ENCODE measurements around the gene LEMD2. TPM values are rescaled to one million over a fixed set of nuclear protein-coding genes. Genes with fewer than 3 reads are reported as not detected.

LEMD2 gene
- total RNA-seq, 6 experiments from 2014 or later = 17.8 to 28.0 (median 21.8) TPM

DNA sequence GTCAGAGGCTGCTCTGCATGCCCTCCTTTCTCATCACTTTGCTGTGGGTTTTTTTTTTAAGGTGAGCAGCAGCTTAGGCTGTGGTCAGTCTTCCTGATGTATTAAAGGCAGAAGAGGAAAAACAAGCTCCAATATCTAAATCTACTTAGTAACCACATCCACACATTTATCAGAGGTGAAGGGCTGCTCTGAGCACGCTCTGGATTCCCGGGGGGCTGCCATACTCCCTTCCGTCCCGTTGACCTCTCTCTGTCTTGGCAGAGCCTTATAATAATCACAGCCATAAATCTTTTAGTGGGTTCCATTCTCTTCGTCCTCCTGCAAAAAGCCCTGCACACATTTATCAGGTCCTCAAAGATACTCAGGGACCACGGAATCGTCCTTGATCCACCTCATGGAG is 2.7 kb upstream of the LEMD2 start:
- Histone ChIP-seq H3K9me3 (no peaks in the 10 kb centered on the region), H3K27ac (no peak overlapping the region), H3K4me1 (peaks cover 0 to 16% (median 2%) of the 10 kb centered on the region in 4 donors), H3K4me3 (no peak overlapping the region), H3K27me3 (no peaks in the 10 kb centered on the region), H3K36me3 (no peaks in the 10 kb centered on the region)
- 69% methylated on average over 7 of the region's 7 CpGs for WGBS (ENCODE audit: insufficient coverage, low coverage, low lambda C conversion rate, missing lambda C conversion rate)
- ATAC-seq (no peak), DNase-seq (no peak)
- intact Hi-C loops (cut with DNase I) = no loop called here
- TF ChIP-seq POLR2A (IDR thresholded peaks at IDR 0.05) = no peak

DNA sequence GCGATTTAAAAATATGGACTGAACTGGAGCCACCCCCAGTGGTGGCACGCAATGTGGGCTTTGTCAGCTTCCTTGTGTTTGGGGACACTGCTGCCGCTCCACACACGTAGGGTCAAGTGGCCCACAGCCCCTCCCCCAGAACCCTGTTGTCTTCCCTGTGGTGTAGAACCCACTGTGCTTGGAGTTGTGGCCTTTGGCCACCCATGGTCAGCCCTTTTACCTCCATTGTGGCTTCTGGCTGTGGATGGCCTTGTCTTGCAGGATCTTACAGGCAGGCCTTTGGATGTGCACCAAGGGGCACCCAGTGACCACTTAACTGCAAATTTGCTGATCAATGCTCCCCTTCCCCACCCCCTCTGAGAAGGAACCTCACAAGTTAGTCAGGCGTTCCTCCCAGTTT is 2.0 kb upstream of the LEMD2 start:
- H3K27ac ChIP-seq = no peak overlapping the region
- no peak for ATAC-seq
- H3K9me3 ChIP-seq = no peaks in the 10 kb centered on the region
- H3K4me1 ChIP-seq = peaks cover 0 to 23% (median 2%) of the 10 kb centered on the region in 4 donors
- no peak for DNase-seq
- intact Hi-C loops (cut with DNase I) = no loop called here
- H3K4me3 ChIP-seq = no peak overlapping the region
- 89% methylated on average over 5 of the region's 5 CpGs for WGBS (ENCODE audit: insufficient coverage, low coverage, low lambda C conversion rate, missing lambda C conversion rate)
- TF ChIP-seq, protein P1, sequence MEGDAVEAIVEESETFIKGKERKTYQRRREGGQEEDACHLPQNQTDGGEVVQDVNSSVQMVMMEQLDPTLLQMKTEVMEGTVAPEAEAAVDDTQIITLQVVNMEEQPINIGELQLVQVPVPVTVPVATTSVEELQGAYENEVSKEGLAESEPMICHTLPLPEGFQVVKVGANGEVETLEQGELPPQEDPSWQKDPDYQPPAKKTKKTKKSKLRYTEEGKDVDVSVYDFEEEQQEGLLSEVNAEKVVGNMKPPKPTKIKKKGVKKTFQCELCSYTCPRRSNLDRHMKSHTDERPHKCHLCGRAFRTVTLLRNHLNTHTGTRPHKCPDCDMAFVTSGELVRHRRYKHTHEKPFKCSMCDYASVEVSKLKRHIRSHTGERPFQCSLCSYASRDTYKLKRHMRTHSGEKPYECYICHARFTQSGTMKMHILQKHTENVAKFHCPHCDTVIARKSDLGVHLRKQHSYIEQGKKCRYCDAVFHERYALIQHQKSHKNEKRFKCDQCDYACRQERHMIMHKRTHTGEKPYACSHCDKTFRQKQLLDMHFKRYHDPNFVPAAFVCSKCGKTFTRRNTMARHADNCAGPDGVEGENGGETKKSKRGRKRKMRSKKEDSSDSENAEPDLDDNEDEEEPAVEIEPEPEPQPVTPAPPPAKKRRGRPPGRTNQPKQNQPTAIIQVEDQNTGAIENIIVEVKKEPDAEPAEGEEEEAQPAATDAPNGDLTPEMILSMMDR (IDR thresholded peaks at IDR 0.05) = no peak
- TF ChIP-seq POLR2A (IDR thresholded peaks at IDR 0.05) = no peak
- H3K36me3 ChIP-seq = no peaks in the 10 kb centered on the region
- no peaks in the 10 kb centered on the region for H3K27me3 ChIP-seq

DNA sequence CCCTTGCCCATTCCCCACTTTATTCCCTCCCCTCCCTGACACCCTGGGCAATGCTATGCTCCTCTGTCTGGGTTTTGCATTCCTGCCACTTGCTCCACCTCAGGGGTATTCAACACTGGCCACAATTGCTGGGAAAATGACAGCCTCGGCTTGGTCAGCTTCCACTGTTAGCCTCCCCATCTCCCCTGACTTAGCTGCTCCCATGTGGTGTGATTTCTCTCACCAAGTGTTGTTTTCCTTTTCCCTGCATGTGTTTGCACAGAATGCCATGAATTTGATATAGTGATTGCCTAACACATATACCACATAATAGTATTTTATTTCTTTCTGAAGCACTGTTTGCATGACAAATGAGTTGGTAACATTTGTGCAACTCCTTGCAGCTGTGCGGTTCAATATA is 1.4 kb upstream of the LEMD2 start:
- Histone ChIP-seq H3K9me3 (no peaks in the 10 kb centered on the region), H3K4me3 (no peak overlapping the region), H3K36me3 (no peaks in the 10 kb centered on the region), H3K27me3 (no peaks in the 10 kb centered on the region), H3K4me1 (peaks cover 0 to 23% (median 2%) of the 10 kb centered on the region in 4 donors), H3K27ac (no peak overlapping the region)
- intact Hi-C loops (cut with DNase I) = no loop called here
- no peak for TF ChIP-seq POLR2A (IDR thresholded peaks at IDR 0.05)
- TF ChIP-seq, protein P1 (IDR thresholded peaks at IDR 0.05) = no peak
- ATAC-seq (no peak), DNase-seq (no peak)
- WGBS (ENCODE audit: insufficient coverage, low coverage, low lambda C conversion rate, missing lambda C conversion rate) = 68% methylated on average over 2 of the region's 2 CpGs

DNA sequence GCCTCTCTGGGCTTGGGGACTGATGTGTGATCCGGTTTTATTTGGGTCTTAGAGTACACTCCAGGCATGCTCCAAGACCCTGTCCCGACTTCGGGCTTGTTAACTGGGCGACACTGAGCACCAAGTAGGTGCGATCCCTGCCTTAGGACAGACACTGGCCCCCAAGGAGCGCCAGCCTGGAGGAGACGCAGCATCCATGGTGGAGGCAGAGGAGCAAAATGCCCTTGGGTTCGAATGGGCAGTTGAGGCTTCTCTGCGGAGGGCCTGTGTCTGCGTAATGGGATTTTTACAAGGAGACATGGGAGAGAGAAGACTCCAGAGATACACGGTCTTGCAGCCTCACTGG is 593 bp upstream of the LEMD2 start:
- ATAC-seq (no peak), DNase-seq (no peak)
- no peaks in the 10 kb centered on the region for H3K27me3 ChIP-seq
- H3K4me3 ChIP-seq = peak overlapping the region; percentile 81 to 97 (median 92)
- TF ChIP-seq, protein P1 (IDR thresholded peaks at IDR 0.05) = no peak
- TF ChIP-seq POLR2A (IDR thresholded peaks at IDR 0.05) = no peak
- H3K4me1 ChIP-seq = peaks cover 0 to 23% (median 2%) of the 10 kb centered on the region in 4 donors
- 92% methylated on average over 6 of the region's 11 CpGs for WGBS (ENCODE audit: insufficient coverage, low coverage, low lambda C conversion rate, missing lambda C conversion rate)
- H3K9me3 ChIP-seq = no peaks in the 10 kb centered on the region
- peak overlapping the region in 1 of 3 donors; percentile 94 for H3K27ac ChIP-seq
- H3K36me3 ChIP-seq = peaks cover 0 to 3% (median 0%) of the 10 kb centered on the region in 4 donors
- intact Hi-C loops (cut with DNase I) = no loop called here

DNA sequence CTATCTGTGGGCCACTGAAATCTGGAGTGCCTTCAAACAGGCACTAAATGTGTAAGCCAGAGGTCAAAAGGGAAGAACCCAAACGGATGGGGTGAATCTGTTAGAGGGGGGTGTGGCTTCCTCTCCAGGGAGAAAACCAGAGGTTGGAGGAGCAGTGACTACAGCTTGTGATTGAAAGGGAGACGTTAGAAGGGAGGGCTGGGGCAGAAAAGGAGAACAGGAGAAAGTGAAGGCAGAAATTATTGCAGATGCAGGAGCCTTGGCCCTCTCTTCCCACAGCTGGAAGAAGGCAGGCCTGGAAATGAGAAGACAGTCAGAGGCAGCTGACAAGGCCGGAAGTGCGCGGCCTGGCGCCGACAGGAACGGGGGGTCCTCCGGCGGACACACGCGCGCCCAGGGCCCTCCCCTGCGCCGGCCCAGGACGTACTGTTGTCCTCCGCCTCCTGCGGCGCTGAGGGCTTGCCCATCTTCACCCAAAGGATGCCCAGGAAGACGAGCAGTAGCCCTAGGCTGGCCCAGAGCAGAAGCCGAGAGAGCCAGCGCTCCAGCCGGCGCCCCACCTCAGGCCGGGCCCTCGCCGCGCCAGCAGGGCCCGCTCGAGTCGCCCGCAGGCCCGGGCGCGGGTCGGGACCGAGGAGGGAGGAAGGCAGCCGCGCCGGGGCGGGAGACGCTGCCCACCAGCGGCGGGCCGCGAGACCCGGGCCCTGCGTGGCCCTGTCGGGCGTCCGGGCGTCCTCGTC is 806 bp downstream of the LEMD2 start:
- ATAC-seq (peak; percentile 69 to 79 (median 73)), DNase-seq (peak; percentile 72 to 86 (median 84))
- TF ChIP-seq, protein P1 (IDR thresholded peaks at IDR 0.05) = no peak
- peak; percentile 64 for TF ChIP-seq POLR2A (IDR thresholded peaks at IDR 0.05)
- Histone ChIP-seq H3K27ac (peak overlapping the region; percentile 91 to 95 (median 94)), H3K36me3 (peaks cover 2 to 16% (median 9%) of the 10 kb centered on the region in 4 donors), H3K27me3 (no peaks in the 10 kb centered on the region), H3K9me3 (no peaks in the 10 kb centered on the region), H3K4me3 (peak overlapping the region; percentile 81 to 97 (median 92)), H3K4me1 (peaks cover 0 to 23% (median 2%) of the 10 kb centered on the region in 4 donors)
- 0% methylated on average over 2 of the region's 53 CpGs for WGBS (ENCODE audit: insufficient coverage, low coverage, low lambda C conversion rate, missing lambda C conversion rate)
- intact Hi-C loops (cut with DNase I) = no loop called here
